ENCODE data around the gene CMIP. TPM values are rescaled to one million over a fixed set of nuclear protein-coding genes. Genes with fewer than 3 reads are reported as not detected.

CMIP gene
- total RNA-seq, 1 experiment from 2014 or later: 53.6 TPM

GRCh38 chr16:81664153-81664552, 219.5 kb downstream of the CMIP start:
- BruUV-seq (replicated peaks): no TSS peak
- H3K27ac Mint-ChIP-seq (ENCODE audit: low read depth, unreplicated experiment): no peak overlapping the region
- H3K9me3 Mint-ChIP-seq (ENCODE audit: unreplicated experiment): no peaks in the 10 kb centered on the region
- H3K4me3 Mint-ChIP-seq (ENCODE audit: unreplicated experiment): no peak overlapping the region
- CTCF ChIA-PET: interaction anchor here (1.7 kb wide), 1 partner anchor 29 kb away, joined by 3 read pairs; no protein-coding TSS in a partner anchor
- intact Hi-C loops (cut with micrococcal nuclease): no loop called here
- peaks cover 51% of the 10 kb centered on the region for H3K36me3 Mint-ChIP-seq (ENCODE audit: insufficient read depth, unreplicated experiment)
- TF ChIP-seq CTCF (IDR thresholded peaks at IDR 0.05; ENCODE audit: unreplicated experiment): no peak
- no peaks in the 10 kb centered on the region for H3K4me1 Mint-ChIP-seq (ENCODE audit: insufficient read depth, unreplicated experiment)
- no peak for DNase-seq (ENCODE audit: unreplicated experiment)
- no peaks in the 10 kb centered on the region for H3K27me3 Mint-ChIP-seq (ENCODE audit: insufficient read depth, unreplicated experiment)
- POLR2A ChIA-PET: interaction anchor here (0.7 kb wide), 1 partner anchor 16 kb away, joined by 4 read pairs; no protein-coding TSS in a partner anchor

- Mint-ChIP-seq H3K4me1 (ENCODE audit: insufficient read depth, unreplicated experiment) (no peaks in the 10 kb centered on the region), H3K27ac (ENCODE audit: low read depth, unreplicated experiment) (no peak overlapping the region), H3K36me3 (ENCODE audit: insufficient read depth, unreplicated experiment) (peaks cover 36% of the 10 kb centered on the region), H3K27me3 (ENCODE audit: insufficient read depth, unreplicated experiment) (no peaks in the 10 kb centered on the region), H3K9me3 (ENCODE audit: unreplicated experiment) (no peaks in the 10 kb centered on the region), H3K4me3 (ENCODE audit: unreplicated experiment) (no peak overlapping the region)
- no TSS peak for BruUV-seq (replicated peaks)
- intact Hi-C loops (cut with micrococcal nuclease): no loop called here
- TF ChIP-seq CTCF (IDR thresholded peaks at IDR 0.05; ENCODE audit: unreplicated experiment): no peak
- ChIA-PET POLR2A (interaction anchor here (1.4 kb wide), 1 partner anchor 17 kb away, joined by 7 read pairs; no protein-coding TSS in a partner anchor), CTCF (interaction anchor here (0.6 to 1.7 kb wide), 3 partner anchors 19 to 72 kb away, joined by 3 read pairs; no protein-coding TSS in a partner anchor)
- no peak for DNase-seq (ENCODE audit: unreplicated experiment)
Observed at GRCh38 chr16:81665588-81665987, 221.0 kb downstream of the CMIP start.

DNA sequence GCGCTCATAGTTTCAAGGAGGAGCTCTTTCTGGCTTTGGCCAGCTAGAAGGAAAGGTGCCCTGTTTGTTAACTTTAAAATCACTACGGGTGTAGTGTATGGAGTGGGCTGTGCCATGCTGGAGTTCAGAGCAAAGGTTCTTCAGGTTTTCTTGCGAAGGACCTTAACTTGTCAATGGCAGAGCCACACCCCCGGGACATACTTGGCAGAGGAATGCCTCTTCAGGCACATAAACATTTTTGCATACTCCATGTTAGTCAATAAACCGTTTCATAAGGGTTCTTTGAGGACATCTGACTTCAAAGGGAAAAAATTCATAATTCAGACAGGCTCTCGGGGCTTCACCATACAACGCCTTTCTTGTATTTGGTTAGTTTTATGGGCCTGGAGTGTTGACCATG, 221.5 kb downstream of the CMIP start:
- DNase-seq (ENCODE audit: unreplicated experiment): no peak
- H3K27ac Mint-ChIP-seq (ENCODE audit: low read depth, unreplicated experiment): no peak overlapping the region
- H3K36me3 Mint-ChIP-seq (ENCODE audit: insufficient read depth, unreplicated experiment): peaks cover 31% of the 10 kb centered on the region
- intact Hi-C loops (cut with micrococcal nuclease): no loop called here
- no peak for TF ChIP-seq CTCF (IDR thresholded peaks at IDR 0.05; ENCODE audit: unreplicated experiment)
- POLR2A ChIA-PET: interaction anchor here (1.4 kb wide), 1 partner anchor 17 kb away, joined by 7 read pairs; no protein-coding TSS in a partner anchor
- H3K27me3 Mint-ChIP-seq (ENCODE audit: insufficient read depth, unreplicated experiment): no peaks in the 10 kb centered on the region
- BruUV-seq (replicated peaks): no TSS peak
- H3K4me3 Mint-ChIP-seq (ENCODE audit: unreplicated experiment): no peak overlapping the region
- H3K4me1 Mint-ChIP-seq (ENCODE audit: insufficient read depth, unreplicated experiment): no peaks in the 10 kb centered on the region
- CTCF ChIA-PET: no interaction called here
- H3K9me3 Mint-ChIP-seq (ENCODE audit: unreplicated experiment): no peaks in the 10 kb centered on the region

DNA sequence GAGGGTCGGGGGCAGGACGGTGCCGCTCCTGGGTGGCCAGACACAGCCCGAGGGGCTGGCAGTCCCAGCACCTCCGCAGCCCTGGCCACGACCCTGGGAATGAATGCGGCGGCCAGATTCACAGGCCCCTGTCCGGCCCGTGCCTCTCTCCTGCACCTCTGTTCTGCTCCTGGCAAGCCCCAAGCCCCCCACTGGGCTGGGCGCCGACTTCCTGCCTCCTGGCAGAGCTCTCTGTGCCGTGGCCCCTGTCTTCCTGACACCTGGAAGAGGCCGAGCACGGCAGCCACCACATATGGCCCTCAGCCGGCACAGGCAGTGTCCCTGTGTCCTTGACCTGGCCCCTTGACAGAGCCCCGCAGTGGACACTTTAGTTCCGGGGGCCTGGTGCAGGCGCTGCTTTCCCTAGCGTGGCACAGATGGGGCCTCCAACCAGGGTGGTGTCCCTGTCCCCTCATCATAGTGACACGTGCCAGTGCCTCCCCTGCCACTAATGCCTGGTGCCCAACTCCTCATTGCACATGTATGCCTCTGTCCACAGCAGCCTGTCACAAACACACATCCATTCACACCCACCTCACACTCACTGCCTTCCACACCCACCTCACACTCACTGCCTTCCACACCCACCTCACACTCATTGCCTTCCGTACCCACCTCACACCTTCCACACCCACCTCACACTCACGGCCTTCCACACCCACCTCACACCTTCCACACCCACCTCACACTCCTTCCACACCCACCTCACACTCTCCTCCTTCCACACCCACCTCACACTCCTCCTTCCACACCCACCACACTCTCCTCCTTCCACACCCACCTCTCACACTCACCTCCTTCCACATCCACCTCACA, 223.9 kb downstream of the CMIP start:
- no TSS peak for BruUV-seq (replicated peaks)
- POLR2A ChIA-PET: no interaction called here
- H3K27ac Mint-ChIP-seq (ENCODE audit: low read depth, unreplicated experiment): no peak overlapping the region

More for the DNA sequence above, 223.9 kb downstream of the CMIP start:
- DNase-seq (ENCODE audit: unreplicated experiment): no peak
- Mint-ChIP-seq H3K4me3 (ENCODE audit: unreplicated experiment) (no peak overlapping the region), H3K36me3 (ENCODE audit: insufficient read depth, unreplicated experiment) (peaks cover 29% of the 10 kb centered on the region), H3K27me3 (ENCODE audit: insufficient read depth, unreplicated experiment) (no peaks in the 10 kb centered on the region), H3K4me1 (ENCODE audit: insufficient read depth, unreplicated experiment) (no peaks in the 10 kb centered on the region), H3K9me3 (ENCODE audit: unreplicated experiment) (no peaks in the 10 kb centered on the region)
- intact Hi-C loops (cut with micrococcal nuclease): no loop called here
- CTCF ChIA-PET: interaction anchor here (0.6 kb wide), 1 partner anchor 265 kb away, joined by 3 read pairs; no protein-coding TSS in a partner anchor
- no peak for TF ChIP-seq CTCF (IDR thresholded peaks at IDR 0.05; ENCODE audit: unreplicated experiment)
